Stimulated activated naive CD8-positive, alpha-beta T cell treated with anti-CD3 and anti-CD28 coated beads, Interleukin-15, Interleukin-2, amounts not matched to agents 100 U/mL and 50 U/mL, for 24 hours (primary cell): ENCODE data around the gene COL25A1.

Experiments
- ATAC-seq: fragments of 150-1000 bp; cut with Tn5 transposase; one replicate; pipeline ENCODE4 v1.10.0; 2021
- DNase-seq: peaks from one replicate; pipeline ENCODE4 v3.0.0; 2021

The COL25A1 gene

DNA sequence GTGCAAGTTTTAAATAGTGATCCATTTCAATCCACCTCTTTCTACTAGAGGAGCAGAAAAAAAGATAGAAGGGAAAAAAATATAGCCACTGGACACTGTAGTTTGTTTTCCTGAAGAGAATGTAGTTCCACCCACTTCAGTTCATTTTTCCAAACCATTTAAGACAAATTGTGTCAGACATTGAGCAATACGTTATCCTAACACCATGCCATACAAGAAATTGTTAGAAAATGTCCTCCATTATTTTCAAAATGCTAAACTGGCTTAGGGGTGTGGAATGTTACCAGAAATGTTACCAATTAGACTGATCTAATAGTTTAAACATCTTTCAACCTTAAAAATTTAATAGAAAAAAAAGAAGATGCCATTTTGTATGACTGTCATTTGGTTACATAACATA, 491.0 kb downstream of the COL25A1 start:
- ATAC-seq, result no peak
- no peak for DNase-seq

DNA sequence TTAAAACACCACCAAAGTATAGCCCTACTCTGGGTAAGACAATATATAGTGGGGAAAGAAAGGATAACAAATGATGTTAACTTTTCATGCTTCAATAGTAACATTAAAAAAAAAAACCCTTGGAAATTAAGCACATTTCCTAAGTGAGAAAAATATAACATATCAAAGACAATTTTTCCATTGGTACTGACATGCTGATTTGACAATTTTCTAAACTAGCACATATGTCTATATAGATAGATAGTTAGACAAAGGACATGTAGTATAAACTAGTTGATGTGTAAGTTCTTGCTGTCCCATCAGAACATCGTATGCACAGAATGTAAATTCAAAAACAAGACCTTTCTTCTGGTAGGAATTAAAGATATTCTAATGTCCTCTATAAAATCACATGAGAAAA, 492.4 kb downstream of the COL25A1 start:
- DNase-seq, result no peak
- ATAC-seq, result no peak

DNA sequence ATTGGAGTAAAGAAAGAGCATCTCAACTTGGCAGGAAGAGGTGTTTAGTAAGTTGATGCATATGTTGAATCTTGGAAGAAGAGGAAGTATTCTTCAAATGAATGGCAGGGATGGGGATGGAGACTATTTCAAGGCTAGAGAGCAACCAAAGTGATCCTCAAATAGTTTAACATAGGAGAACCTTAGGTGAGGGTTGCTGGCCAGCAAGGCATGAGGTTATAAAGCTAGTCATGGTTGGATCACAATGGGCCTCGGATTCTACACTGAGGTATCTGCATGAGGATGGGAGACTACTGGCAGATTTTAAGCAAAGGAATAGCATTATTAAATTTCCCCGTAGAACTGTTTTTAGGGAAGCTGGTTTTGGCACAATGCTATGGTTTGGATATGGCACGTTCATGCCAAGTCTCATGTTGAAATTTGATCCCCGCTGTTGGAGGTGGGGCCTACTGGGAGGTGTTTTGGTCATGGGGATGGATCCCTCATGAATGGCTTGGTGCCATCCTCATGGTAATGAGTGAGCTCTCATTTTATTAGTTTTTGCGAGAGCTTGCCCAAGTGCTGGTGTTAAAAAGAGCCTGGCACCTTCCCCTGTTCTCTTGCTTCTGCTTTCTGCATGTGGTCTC, 497.7 kb downstream of the COL25A1 start:
- DNase-seq (no peak), ATAC-seq (no peak)

DNA sequence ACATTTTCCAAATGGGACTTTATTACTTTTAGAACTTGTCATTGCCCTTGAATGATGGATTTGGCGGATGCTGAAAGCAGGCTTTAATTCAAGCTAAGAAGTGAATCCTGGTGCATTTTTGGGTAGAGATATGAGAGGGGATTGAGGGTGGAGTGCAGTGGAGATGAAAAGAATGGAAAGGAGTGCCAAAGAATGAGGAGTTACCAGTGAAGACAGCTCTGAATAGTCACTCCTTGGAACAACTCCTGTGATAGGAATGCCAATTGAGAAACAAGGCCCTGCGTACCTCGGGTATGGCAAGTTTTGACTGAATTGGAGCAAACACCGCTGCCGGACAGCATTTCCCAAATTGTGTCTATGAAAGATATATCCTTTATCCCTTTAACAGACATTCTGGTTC, 503.2 kb downstream of the COL25A1 start:
- ATAC-seq (no peak), DNase-seq (no peak)

DNA sequence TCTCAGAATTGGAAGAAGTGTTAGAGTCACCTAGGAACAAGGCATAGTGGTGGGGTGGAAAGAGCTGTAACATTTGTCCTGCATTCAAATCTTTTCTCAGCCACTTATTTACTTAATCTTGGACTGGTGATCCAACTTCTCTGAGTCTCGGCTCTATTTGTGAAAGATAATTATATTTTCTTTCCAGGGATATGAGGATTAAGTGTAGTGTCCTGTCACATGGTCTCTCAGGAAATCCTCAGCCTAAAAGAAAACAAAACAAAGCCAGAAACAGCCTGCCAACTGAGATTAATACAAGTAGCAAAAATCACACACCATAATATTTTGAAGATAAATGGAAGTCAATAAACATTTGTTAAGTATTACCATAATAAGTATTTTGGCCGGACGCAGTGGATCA, 506.3 kb downstream of the COL25A1 start:
- ATAC-seq, result no peak
- no peak for DNase-seq

DNA sequence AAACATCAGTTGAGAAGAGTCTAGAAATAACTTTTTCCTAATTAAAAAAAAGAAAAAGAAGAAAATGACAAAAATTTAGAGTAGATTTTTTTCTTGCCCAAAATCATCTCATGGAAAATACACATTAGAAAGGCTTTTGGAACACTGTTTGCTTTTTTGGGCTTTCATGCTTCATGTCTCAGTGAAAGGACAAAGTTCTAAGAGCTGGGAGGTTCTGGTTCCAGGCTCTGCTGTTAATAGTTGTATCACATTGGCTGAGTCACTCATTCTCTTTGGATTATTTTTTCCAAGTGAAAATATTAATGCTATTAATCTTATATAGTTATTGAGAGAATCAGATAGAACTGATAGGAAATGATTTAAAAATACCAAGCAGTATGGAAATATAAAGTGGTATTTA, 506.7 kb downstream of the COL25A1 start:
- ATAC-seq (no peak), DNase-seq (no peak)

DNA sequence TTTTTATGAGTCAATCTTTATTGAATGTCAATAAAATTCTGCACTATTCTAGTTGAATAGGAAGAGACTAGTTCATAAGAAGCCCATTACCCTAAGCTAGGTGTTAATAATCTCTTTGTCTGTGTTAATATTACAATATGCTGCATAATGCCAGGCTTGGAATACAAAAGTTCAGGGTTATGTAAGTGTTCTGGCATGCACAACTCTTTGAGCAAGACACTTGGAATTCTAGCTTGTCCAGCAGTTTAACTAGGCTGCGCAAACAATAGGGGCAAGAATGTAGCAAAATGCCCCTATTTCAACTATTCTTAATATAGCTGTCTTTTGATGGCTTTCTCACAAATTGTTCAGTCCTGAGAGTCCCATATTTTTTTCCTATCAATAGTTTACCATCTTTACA, 508.3 kb downstream of the COL25A1 start:
- ATAC-seq, result no peak
- DNase-seq, result no peak

DNA sequence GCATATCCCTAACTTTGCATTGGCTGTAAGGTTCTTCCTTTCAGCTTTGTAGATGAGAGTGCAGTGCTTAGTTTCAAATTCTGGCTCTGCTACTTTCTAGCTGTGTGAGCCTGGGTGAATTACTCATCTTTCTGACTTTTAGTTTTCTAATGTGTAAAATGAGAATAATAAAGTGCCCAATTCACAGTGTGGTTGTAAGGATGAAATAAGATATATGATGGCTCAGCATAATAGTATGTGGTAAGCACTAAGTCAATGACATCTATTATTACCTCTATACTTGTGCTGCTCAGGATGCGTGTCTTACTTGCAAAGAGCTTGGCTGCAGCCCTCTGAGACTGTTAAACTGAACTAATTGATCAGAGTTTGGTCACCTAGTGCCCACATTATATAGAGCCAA, 509.0 kb downstream of the COL25A1 start:
- ATAC-seq, result no peak
- no peak for DNase-seq

DNA sequence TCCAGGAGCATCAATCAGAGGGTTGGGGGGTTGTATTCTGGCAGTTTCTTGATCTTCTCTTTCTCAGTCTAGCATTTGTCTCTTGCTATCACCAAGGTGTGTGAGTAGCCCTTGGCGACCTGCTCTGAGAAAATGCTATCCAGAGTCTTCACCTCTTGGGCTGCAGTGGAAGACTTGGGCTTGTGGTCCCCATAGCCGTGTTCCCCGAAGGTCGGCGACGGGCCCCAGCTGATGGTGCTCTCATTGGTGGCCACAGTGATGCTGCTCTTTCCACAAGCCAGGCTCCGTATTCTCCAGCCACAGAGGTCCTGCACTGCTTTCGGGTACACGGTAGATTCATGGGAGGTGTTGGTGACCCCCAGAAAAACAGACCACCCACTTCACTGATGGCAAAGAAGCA, 513.7 kb downstream of the COL25A1 start:
- no peak for ATAC-seq
- DNase-seq, result no peak

DNA sequence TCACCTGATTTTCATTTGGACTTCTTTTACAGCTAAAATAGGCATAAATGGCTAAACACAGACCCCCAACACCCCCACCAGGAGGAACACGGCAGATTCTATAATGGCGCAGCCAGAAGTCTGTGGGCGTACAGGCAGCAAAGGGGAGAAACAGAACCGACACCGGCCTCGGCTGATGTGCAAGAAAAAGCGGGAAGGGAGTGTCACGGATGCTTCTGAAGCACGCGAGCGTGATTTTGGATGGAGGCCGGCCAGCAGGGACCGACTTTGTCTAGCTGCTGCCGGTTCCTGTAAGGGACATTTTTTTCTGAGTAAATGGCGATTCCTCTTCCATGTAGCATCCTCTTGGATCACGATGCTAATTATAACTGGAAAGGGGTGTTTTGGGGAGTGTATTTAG, 514.7 kb downstream of the COL25A1 start:
- DNase-seq, result no peak
- ATAC-seq, result no peak

DNA sequence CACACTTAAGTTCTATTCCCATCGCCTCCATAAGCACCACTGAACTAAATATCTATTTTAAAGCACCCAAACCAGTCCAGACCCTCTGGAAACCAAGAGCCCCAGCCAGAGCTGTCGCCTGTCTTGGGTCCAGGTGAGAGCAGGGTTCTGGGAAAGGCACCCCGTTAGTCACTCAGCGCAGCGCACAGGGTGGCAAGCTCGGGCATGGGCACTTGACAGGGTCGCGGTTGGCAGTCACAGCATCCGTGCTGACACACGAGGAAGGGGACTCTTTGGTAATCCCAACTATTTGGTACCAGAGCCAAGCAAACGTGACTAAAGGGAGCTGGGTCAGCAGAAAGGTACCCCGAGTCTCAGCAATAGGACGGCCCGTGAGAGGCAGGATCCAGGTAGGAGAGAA, 515.4 kb downstream of the COL25A1 start:
- ATAC-seq (no peak), DNase-seq (no peak)

DNA sequence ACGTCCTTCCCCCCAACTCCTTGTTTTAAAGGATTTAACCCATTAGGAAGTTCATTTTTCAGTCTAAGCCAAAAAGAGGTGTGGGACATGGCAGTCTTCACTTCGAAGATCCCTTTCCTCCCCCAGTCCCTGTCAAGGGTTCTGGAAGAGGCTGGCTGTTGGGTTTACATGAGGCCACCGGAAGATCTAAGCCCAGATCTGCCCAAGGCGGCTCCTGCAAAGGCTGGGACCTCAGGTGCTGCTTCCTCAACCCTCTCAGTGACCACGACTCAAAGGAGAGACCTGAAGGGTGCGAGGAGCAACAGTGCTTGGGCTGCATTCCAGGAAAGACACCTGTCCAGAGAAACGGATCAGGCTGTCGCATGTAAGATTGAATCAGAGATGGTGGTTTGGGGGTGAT, 516.1 kb downstream of the COL25A1 start:
- DNase-seq, result no peak
- ATAC-seq, result no peak

DNA sequence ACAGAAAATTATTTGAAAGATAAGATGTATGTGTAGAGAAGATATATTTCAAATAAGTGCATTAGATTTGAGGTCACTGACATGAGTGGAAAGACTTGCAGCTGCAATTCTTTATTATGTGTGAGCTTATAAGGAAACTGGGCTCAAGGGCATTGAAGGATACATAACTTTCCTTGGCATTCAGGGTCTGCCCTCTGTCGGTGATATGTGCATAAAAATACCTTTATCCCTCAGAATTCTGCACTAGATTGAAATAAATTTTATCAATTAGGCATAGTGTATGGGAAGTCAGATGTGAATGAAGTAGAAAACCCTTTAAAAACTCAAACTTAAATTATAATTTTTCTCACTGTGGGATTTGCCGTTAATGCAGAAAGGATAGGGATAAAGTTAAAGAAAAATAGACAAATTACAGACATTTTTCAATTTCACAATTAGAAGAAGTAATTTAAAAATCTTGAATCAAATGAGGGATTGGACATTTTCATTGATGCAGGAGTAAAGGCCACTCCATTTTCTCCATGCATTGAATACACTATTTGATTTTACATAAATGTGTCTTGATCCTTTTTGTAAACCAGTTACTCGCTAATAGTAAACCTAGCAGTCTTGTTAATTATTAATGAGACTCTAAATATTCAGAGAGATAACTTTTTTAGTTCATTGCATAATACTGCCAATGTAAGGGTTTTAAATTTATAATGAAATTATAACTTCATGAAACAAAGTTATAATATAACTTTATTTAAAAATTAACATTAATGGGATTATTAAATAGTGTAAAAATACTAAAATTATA, 518.6 kb downstream of the COL25A1 start:
- ATAC-seq, result no peak
- DNase-seq, result no peak

DNA sequence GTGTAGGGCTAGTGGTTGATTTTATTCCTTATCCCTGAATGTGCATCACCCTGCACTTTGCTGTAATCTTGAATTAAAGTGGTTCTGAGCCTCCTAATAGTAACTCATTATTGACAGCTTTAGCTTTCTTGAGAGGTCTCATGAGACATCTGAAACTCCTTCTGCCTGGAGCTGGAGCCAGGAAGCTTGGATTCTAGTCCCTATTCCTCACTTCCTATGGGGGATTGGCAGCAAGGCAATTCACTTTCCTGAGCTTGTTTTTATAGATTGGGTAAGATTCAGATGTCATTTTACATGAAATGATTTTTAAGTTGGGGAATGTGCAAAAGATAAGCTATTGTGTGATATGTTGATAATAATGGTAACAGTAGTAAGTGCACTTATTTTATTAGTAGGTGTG, 522.5 kb downstream of the COL25A1 start:
- DNase-seq (no peak), ATAC-seq (no peak)

DNA sequence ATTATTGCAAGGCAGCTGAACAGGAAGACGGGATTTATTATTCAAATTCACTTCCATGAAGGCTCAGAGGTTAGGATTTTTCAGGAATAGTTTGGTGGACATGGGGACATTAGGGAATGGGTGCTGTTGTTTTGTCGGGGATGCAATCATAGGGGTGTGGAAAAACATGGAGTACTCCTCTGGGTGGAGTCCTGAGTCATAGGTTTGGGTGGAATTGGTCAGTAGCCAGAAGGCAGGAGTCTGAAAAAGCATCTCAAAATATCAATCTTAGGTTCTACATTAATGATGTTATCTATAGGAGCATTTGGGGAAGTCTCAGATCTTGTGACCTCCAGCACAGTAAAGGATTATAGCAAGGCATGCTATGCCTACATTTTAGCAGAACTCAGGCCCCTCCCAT, 525.1 kb downstream of the COL25A1 start:
- ATAC-seq (no peak), DNase-seq (no peak)

DNA sequence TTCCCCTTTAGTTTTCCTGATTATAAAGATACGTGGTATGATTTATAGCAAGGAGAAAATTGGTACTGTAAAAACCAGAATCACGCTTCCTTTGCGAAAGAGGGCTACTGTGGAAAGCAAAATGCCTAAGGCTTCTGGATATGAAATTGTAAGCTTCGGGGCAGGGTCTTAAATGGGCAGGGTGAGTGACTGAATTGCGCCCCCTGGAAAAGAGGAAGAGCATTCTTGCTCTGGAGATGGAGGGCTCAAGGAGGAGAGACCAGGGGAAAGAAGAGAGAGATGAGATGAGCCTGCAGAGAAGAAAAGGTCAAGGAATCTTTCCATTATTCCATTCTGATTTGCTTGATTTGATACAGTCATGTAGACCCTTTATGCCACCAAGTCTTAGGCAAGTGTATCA, 526.5 kb downstream of the COL25A1 start:
- no peak for DNase-seq
- ATAC-seq, result no peak

DNA sequence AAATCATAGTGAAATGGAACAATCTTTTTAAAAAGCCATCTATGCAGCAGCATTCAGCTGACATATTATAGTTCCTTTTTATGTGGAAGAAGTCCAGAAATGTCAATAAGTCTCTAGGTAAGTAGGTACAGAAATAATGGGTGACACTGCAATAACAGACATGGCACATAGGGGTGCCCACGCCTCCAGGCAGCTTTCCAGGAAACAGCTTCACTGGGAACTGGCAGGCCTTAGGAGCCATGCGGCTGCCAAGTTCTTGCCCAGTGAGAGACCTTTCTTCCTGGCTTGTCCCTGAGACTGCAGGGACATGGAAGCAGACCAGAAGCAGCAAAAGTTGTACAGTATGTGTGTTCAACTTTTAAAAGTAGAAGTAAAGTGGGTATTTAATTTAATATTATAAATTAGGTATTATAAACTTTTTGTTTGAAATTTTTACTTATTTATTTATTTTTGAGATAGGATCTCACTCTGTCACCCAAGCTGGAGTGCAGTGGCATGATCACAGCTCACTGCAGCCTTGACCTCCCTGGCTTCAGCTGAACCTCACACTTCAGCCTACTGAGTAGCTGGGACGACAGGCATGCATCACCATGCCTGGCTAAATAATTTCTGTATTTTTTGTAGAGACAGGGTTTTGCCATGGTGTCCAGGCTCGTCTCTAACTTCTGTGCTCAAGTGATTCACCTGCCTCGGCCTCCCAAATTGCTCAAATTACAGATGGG, 527.5 kb downstream of the COL25A1 start:
- DNase-seq (no peak), ATAC-seq (no peak)

DNA sequence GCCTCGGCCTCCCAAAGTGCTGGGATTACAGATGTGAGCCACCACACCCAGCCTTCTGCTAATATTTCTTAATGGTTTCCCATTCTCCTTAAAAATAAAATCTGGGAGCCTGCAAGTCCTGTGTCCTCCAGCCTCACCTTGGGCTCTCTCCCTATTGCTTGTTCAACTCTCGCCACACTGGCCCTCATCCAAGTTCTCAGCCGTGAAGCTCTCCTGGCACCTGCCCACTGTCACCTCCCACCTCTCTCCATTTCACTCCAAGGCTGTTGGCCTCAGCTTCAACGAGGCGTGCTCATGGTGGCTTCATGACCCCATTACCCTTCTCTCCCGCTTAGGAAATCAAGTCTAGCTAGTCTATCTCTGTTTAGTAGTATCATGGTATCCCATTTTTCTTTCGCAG, 530.1 kb downstream of the COL25A1 start:
- DNase-seq (no peak), ATAC-seq (no peak)

DNA sequence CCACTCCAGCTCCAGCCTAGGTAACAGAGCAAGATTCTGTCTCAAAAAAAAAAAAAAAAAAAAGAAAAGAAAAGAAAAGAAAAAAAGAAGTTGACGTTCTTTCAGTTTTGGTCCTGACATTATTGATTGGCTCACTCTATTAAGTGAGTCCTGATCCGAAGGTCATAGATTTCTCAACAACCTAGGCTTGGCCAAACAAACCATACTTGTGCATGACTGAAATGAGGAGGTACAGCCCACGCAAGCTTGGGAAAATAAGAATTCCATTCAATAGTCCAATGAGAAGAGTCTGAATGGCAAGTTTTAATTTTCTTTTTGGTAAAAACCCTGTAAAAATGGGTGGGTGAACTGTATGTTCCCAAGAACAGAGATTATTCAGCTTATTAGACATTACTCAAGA, 536.4 kb downstream of the COL25A1 start:
- ATAC-seq, result no peak
- DNase-seq, result no peak

DNA sequence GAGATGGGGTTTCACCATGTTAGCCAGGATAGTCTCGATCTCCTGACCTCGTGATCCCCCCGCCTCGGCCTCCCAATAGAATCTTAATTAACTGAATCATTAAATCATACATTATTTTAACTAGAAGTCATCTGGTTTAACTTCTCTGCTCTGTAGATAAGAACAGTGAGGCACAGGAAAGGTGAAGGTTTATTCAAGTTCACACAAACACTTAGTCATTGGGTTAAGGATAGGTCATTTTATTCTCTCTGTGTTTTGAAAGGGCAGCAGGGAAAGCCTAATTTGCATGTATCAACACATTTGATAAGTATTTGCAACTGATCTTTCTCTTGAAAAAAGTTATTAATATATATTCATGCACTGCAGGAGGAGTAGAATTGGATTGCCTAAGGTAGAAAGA, 538.5 kb downstream of the COL25A1 start:
- no peak for ATAC-seq
- DNase-seq, result no peak

DNA sequence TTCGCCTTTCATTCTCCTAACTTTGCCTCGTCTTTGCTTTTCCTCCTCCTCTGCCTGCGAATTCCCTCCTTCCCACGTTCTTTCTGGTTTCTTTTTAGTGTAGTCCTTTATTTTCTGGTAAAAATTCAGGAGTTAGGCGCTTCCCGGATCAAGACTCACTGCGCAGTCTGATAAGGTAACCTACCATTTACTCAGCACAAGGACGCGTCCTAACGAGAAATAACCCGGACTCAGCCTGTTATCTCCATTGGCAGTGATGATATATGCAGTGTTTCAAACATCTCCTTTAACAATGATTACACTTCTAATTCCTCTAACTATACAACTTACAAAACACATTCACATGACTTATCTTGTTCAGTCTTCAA, 539.2 kb downstream of the COL25A1 start:
- DNase-seq (no peak), ATAC-seq (no peak)

DNA sequence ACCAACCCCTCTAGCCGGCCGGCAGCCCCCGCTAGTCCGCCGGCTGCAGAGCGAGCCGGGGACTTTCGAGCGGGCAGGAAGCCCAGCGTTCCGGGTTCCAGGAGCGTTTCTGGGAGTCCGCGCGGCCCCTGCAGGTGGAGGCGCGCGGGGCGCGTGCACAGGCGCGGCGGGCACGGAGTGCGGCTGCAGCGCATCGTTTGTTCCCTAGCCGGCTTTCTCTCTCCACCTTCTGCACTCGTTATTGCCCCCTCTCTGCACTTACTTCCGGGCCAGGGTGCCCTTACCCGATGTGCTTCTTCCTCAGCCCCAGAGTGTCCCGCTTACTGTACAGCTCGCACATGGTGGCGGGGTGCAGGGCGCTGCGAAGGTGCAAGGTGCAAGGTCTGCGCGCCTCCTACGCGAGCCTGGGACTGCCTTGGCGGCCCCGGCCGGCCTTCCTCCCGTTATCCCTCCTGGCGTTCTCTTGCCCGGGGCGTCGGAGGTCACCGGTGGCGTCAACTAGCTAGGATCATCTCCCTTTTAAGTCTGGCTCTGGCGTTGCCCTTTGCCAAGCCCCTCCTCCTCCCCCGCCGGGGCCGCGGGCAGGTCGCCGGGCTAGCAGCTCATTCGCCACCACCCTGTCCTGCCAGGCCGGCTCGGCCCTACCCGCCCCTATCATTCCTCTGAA, 539.8 kb downstream of the COL25A1 start, which contains the start of gene ETNPPL:
Gene ETNPPL (minus strand): TSS at position 495 of the 667 bp plus-strand sequence. CDS start 155 bp downstream, at position 340.
- peak; percentile 27 for DNase-seq

More for the DNA sequence above, 539.8 kb downstream of the COL25A1 start, which contains the start of gene ETNPPL:
- peak; percentile 66 for ATAC-seq
